Stomach (tissue), 9 donors: Measurements from ENCODE around the gene RPL29. TPM values are rescaled to one million over a fixed set of nuclear protein-coding genes. Genes with fewer than 3 reads are reported as not detected.

Source experiments
- DNase-seq, 2 donors: peaks; one replicate each; pipeline versions ENCODE4 v3.0.0 to v3.0.0-alpha.2; 2013 to 2019
- H3K27ac ChIP-seq, 5 donors: fragments of 200-600 bp in 4 of 5; sonication (generic) in 4 of 5; one replicate each; pipeline ENCODE4 v1.5.1; 2013 to 2019; ENCODE audit warnings: mild to moderate bottlenecking in 1 of 5, moderate library complexity in 1 of 5
- H3K27me3 ChIP-seq, 3 donors: fragments of 200-600 bp; sonication (generic); one replicate each; pipeline ENCODE4 v1.5.1; 2017 to 2019; ENCODE audit warnings: mixed run types in 1 of 3
- H3K36me3 ChIP-seq, 4 donors: fragments of 200-600 bp; sonication (generic); 1 replicate in 3 of 4; 2 replicates in 1 of 4; pipeline ENCODE4 v1.5.1; 2016 to 2019
- H3K4me1 ChIP-seq, 4 donors: fragments of 200-600 bp; sonication (generic); one replicate each; pipeline ENCODE4 v1.5.1; 2016 to 2019
- H3K4me3 ChIP-seq, 4 donors: fragments of 200-600 bp; sonication (generic) in 3 of 4; one replicate each; pipeline ENCODE4 v1.5.1; 2016 to 2019; ENCODE audit warnings: mild to moderate bottlenecking in 1 of 4
- H3K9me3 ChIP-seq, 4 donors: fragments of 200-600 bp; sonication (generic); one replicate each; pipeline ENCODE4 v1.5.1; 2016 to 2019
- EP300 ChIP-seq: sonication (generic); formaldehyde crosslinking; IDR thresholded peaks from one replicate; pipeline ENCODE4 v1.6.1; 2017; ENCODE audit warnings: antibody characterized with exemption
- POLR2A ChIP-seq, 4 donors: fragments of 450-650 bp; IDR thresholded peaks; one replicate each; pipeline ENCODE4 v1.6.1; 2016; ENCODE audit warnings: antibody characterized with exemption in 4 of 4, control low read depth in 2 of 4, mild to moderate bottlenecking in 1 of 4, moderate library complexity in 1 of 4
- POLR2AphosphoS5 ChIP-seq, 3 donors: sonication (generic); formaldehyde crosslinking; IDR thresholded peaks; one replicate each; pipeline ENCODE4 v1.6.1; 2016; ENCODE audit warnings: antibody characterized with exemption in 3 of 3
- WGBS, 5 donors: extraction: QIAGEN DNeasy Blood & Tissue Kit in 3 of 5; methylation state at CpG; one replicate each; pipeline versions ENCODE4 v1.1.5 to v1.1.7; 2013 to 2018; 5-methylcytosine and 5-hydroxymethylcytosine counted together
- intact Hi-C: fragments of 100-400 bp; cut with DNase I; formaldehyde crosslinking; loops from one replicate; pipeline ENCODE4 v1.15.1; 2023; ENCODE audit warnings: low total_unique reads
- polyA plus RNA-seq, 3 donors: library from polyadenylated mRNA; stranded (reverse); fragments of 200-250 nt; gene quantifications; one replicate each; pipeline ENCODE4 v1.2.3, GENCODE V29; 2013
- total RNA-seq, 5 donors: library from RNA; depleted of rRNA; stranded (reverse); fragments of >200 nt; gene quantifications; one replicate each; pipeline versions ENCODE4 v1.1.0 to v1.2.3, GENCODE V29; 2014 to 2016
- TF ChIP-seq, protein P1 (sequence below), 7 experiments: fragments of 450-650 bp in 4 of 7; fragments of 200-600 bp in 3 of 7; sonication (generic) in 3 of 7; IDR thresholded peaks; one replicate each; pipeline ENCODE4 v1.5.1; 2016 to 2019; ENCODE audit warnings: antibody characterized with exemption in 7 of 7, control low read depth in 2 of 7, mild to moderate bottlenecking in 1 of 7
- donor health status: healthy with polysubstance abuse.
- donor health status: Bipolar disorder and iron deficiency.
- donor health status: healthy.

The RPL29 gene
- total and polyA plus RNA-seq, 8 donors: 144 to 3,071 (median 1,266) TPM

DNA sequence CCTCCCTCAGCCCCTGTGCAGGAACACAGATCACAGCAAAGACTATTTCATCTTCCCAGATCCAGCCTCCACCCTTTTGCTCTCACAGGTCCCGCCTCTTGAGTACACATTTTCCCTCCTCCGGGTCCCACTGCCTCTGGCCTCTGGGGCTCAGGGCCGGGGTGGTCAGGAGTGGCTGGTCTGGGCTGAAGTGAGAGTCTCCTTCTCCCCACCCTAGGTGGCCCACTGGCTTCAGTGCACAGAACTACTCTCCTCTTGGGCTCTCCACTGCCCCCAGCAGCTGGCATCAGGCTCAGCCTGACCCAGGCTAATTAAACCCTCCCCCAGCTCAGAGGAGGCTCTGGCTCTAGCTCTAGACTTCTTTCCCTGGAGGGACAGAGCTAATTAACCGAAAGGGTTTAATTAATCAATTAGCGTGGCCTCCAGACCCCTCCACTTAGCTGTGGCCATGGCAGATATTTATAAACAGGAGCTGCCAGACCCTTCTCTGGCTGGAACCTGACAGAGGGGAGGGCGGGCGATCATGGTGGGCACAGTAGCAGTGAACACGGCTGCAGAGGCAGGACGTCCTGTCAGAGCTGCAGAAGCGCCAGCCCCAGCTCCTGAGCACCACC lies 45.5 kb upstream of the RPL29 start:
- DNase-seq: peak in 1 of 2 donors; percentile 56
- WGBS, 5 donors: 70 to 78% (median 70%) methylated on average over 10 of the region's 10 CpGs
- TF ChIP-seq POLR2AphosphoS5 (IDR thresholded peaks at IDR 0.05): no peak
- TF ChIP-seq EP300: no peak
- TF ChIP-seq, protein P1, sequence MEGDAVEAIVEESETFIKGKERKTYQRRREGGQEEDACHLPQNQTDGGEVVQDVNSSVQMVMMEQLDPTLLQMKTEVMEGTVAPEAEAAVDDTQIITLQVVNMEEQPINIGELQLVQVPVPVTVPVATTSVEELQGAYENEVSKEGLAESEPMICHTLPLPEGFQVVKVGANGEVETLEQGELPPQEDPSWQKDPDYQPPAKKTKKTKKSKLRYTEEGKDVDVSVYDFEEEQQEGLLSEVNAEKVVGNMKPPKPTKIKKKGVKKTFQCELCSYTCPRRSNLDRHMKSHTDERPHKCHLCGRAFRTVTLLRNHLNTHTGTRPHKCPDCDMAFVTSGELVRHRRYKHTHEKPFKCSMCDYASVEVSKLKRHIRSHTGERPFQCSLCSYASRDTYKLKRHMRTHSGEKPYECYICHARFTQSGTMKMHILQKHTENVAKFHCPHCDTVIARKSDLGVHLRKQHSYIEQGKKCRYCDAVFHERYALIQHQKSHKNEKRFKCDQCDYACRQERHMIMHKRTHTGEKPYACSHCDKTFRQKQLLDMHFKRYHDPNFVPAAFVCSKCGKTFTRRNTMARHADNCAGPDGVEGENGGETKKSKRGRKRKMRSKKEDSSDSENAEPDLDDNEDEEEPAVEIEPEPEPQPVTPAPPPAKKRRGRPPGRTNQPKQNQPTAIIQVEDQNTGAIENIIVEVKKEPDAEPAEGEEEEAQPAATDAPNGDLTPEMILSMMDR (IDR thresholded peaks at IDR 0.05): no peak
- no peak for TF ChIP-seq POLR2A (IDR thresholded peaks at IDR 0.05)
- H3K4me3 ChIP-seq: no peak overlapping the region
- intact Hi-C loops: no loop called here
- peaks cover 15 to 31% (median 20%) of the 10 kb centered on the region in 4 donors for H3K4me1 ChIP-seq
- peak overlapping the region in 2 of 5 donors; percentile 62 to 65 for H3K27ac ChIP-seq
- no peaks in the 10 kb centered on the region for H3K9me3 ChIP-seq
- no peaks in the 10 kb centered on the region for H3K36me3 ChIP-seq
- no peaks in the 10 kb centered on the region for H3K27me3 ChIP-seq

- H3K4me3 ChIP-seq: no peak overlapping the region
- no peak for TF ChIP-seq EP300
- TF ChIP-seq, protein P1 (IDR thresholded peaks at IDR 0.05): no peak
- no peak for TF ChIP-seq POLR2AphosphoS5 (IDR thresholded peaks at IDR 0.05)
- TF ChIP-seq POLR2A (IDR thresholded peaks at IDR 0.05): no peak
- peaks cover 13 to 27% (median 17%) of the 10 kb centered on the region in 4 donors for H3K4me1 ChIP-seq
- no peaks in the 10 kb centered on the region for H3K27me3 ChIP-seq
- H3K9me3 ChIP-seq: no peaks in the 10 kb centered on the region
- no peaks in the 10 kb centered on the region for H3K36me3 ChIP-seq
- DNase-seq: no peak
- H3K27ac ChIP-seq: peak overlapping the region in 3 of 5 donors; percentile 62 to 65 (median 64)
- intact Hi-C loops: no loop called here
- WGBS, 5 donors: 68 to 80% (median 72%) methylated on average over 7 to 8 of the region's 8 CpGs
These were observed 44.9 kb upstream of the RPL29 start for GRCh38 chr3:52040600-52040999.

DNA sequence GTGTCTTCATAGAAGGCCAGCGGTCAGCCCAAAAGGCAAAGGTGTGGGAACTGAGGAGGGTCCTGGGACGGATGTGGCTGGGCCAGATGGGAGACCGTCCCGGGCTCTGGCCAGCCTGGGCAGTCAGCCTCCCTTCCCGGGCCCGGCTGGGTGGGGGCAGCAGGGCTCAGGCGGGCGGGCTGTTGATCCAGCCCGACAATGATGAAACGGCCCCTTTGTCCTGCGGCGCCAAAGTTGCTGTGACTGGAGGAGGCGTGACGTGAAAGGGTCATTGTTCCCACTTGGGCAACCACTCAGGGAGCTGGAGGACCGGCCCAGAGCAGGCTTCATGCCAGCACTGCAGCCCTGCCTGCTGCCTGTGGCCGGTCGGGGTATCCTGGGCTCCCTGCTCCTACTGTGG lies 44.2 kb upstream of the RPL29 start:
- H3K36me3 ChIP-seq: no peaks in the 10 kb centered on the region
- no peaks in the 10 kb centered on the region for H3K9me3 ChIP-seq
- no peak overlapping the region for H3K4me3 ChIP-seq
- WGBS, 5 donors: 27 to 50% (median 42%) methylated on average over 4 to 17 of the region's 17 CpGs
- no peak for TF ChIP-seq EP300
- peak in 2 of 3 donors; percentile 28 to 44 for TF ChIP-seq POLR2AphosphoS5 (IDR thresholded peaks at IDR 0.05)
- intact Hi-C loops: no loop called here
- peak; percentile 83 to 92 for DNase-seq
- peak overlapping the region; percentile 15 to 65 (median 63) for H3K27ac ChIP-seq
- H3K4me1 ChIP-seq: peaks cover 13 to 27% (median 17%) of the 10 kb centered on the region in 4 donors
- H3K27me3 ChIP-seq: no peaks in the 10 kb centered on the region

GRCh38 chr3:52039426-52039825 lies 43.7 kb upstream of the RPL29 start:
- no peaks in the 10 kb centered on the region for H3K9me3 ChIP-seq
- no peaks in the 10 kb centered on the region for H3K27me3 ChIP-seq
- intact Hi-C loops: no loop called here
- TF ChIP-seq POLR2AphosphoS5 (IDR thresholded peaks at IDR 0.05) (no peak), POLR2A (IDR thresholded peaks at IDR 0.05) (no peak), EP300 (no peak)
- TF ChIP-seq, protein P1 (IDR thresholded peaks at IDR 0.05): no peak
- no peak for DNase-seq
- peaks cover 13 to 27% (median 17%) of the 10 kb centered on the region in 4 donors for H3K4me1 ChIP-seq
- H3K4me3 ChIP-seq: no peak overlapping the region
- H3K36me3 ChIP-seq: no peaks in the 10 kb centered on the region
- H3K27ac ChIP-seq: peak overlapping the region; percentile 15 to 65 (median 63)
- WGBS, 5 donors: 70 to 76% (median 74%) methylated on average over 3 to 4 of the region's 4 CpGs

DNA sequence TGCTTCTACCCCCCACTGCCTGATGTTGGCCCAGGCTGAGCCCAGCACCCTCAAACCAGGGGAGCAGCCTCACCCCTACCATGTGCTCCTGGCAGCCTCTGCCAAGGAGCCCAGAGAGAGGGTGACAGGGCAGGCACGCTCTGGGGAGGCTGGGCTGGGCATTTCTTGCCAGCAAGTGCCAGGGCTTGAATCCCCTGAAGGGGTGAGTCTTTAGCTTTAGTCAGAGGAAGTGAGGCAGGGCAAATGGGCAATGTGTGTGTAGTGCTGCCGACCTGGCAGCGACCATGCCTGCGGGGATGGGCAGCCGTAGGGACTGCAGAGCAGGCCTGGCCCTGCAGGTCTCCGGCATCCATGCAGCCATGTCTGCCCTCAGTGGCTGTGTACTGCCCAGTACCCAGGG lies 42.5 kb upstream of the RPL29 start:
- Histone ChIP-seq H3K9me3 (no peaks in the 10 kb centered on the region), H3K4me3 (no peak overlapping the region), H3K27ac (no peak overlapping the region), H3K36me3 (no peaks in the 10 kb centered on the region), H3K4me1 (peaks cover 5 to 20% (median 12%) of the 10 kb centered on the region in 4 donors), H3K27me3 (no peaks in the 10 kb centered on the region)
- intact Hi-C loops: no loop called here
- DNase-seq: no peak
- TF ChIP-seq EP300 (no peak), POLR2AphosphoS5 (IDR thresholded peaks at IDR 0.05) (no peak)
- TF ChIP-seq, protein P1 (IDR thresholded peaks at IDR 0.05): no peak
- WGBS, 5 donors: 76 to 100% (median 79%) methylated on average over 5 to 6 of the region's 6 CpGs
